HL-60 (cell line): ENCODE data around the gene SH3YL1.

Experiments
- CTCF ChIP-seq: IDR thresholded peaks from one replicate; pipeline ENCODE4 v1.5.1; 2011; ENCODE audit warnings: low read length, control low read depth, inconsistent platforms; ENCODE audit not compliant: insufficient read depth
- REST ChIP-seq: IDR thresholded peaks from 2 replicates; pipeline ENCODE4 v1.6.1; 2012; ENCODE audit warnings: low read depth; ENCODE audit not compliant: insufficient replicate concordance
- SPI1 ChIP-seq: IDR thresholded peaks from 2 replicates; pipeline ENCODE4 v1.6.1; 2012; ENCODE audit warnings: low read depth, mild to moderate bottlenecking, borderline replicate concordance

DNA sequence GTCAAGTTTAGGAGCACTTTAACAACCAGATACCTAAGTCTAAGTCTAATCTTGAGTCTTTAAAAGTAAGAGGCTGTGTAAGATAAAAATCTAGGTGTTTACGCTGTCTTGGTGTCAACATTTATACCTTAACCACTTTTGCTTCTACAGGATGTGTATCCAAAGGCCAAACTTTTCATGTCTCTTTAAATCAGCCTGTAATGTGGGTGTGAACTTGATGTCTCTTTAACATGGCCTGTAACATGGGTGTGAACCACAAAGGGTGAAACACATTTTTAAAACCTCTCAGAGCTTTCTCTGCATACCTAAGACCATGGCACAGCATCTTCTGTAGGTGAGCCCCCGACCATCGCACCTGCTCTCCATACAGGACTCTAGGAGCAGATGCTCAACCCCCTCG is 40.4 kb downstream of the SH3YL1 start:
- TF ChIP-seq CTCF (no peak), REST (no peak), SPI1 (no peak)
